ENCODE data around the gene LAPTM4A.
"Not testable (repeated sequence)": the region's sequence is repeated elsewhere in the genome, so short reads cannot be mapped to it uniquely, and the experiment has no call there.

Gene LAPTM4A

DNA sequence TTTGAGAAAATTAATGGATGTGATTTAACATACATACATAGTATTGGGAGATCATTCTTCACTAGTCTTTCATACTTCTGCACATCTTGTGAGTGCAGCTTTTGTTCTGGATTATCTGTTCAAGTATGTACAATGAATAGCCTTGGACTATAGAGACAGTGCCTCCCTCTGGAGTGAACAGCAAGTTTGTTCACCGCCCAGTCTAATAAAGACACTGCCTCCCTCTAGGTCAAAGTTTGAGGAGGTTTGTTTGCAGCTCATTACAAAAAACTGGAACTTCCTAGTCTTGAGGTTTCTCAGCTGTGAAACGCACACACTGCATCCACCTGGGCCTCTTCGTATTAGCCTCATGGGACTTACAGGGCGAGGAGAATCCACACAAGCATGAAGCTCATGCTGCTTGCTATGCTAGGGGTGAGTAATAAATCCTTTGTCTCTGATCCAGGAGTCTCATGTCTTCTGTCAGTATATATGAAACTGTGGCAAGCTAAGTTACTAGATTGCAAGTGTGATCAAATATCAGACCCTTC lies 26.0 kb upstream of the LAPTM4A start:
- DNase-seq (ENCODE audit: low read depth in 2 of 3, low spot score in 2 of 3), result no peak

DNA sequence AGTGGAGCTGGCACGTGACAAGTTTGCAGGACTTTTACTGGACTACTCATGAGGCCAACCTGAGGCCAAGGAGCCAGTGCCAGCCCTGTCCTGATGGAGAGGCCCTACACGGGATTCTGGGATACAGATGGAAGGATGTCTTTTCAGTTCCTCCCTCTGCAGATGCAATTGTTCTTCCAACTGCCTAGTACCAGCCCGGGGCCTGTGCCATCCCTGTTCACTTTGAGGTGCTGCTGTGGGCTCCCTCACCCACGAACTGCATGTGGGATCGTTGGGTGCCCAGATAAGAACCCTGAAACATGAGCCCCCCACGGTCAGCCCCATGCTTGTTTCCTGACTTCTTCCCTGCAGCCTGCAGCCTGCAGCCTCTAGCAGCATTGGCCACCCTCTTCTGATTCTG lies 25.3 kb upstream of the LAPTM4A start:
- DNase-seq (ENCODE audit: low read depth in 2 of 3, low spot score in 2 of 3), result no peak

DNA sequence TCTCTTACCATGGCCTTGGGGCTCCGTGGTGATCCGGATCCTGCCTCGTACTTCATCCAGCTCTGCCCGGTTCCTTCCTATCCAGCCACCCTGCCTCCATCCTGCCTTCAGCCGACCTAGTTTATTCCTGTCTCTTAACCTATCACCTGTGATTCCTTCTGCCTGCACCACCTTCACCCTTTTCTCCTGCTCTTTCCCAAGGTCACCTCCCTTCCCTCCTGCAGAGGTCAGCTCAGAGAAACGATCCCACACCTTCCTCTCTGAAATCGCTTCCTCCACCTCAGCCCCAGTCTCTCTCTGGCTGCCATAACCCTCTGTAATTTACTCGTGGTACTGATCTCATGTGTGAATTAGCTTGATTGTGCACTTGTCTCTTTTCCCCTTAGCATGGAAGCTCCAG lies 23.5 kb upstream of the LAPTM4A start:
- DNase-seq (ENCODE audit: low read depth in 2 of 3, low spot score in 2 of 3), result no peak

DNA sequence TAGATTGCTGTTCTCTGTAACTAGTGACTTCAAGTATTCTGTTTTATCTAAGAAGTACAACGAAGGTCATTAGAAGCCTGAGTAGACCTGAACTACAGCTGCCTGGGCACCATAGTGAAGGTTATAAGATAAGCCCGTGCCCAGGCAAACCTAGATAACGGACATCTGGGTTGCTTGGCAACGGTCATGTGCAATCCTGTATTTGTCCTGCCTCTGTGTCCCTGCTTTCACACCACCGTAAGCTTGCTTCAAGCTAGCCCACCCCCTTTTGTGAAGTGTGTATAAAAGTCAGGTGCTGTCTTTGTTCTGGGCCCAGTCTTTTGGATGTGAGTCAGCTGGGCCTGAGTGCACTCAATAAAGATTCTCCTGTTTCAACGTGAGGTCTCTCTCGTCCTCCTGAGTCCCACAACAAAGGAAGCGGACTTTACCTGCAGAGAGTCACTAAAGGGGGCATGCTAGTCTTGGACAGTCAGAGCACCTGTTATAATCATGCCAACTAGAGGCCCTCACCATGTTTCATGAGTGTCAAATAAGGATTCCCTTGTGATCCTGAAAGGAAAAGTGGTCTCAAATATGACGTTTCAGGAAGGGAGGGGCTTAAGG lies 22.7 kb upstream of the LAPTM4A start:
- DNase-seq (ENCODE audit: low read depth in 2 of 3, low spot score in 2 of 3), result not testable (repeated sequence)

DNA sequence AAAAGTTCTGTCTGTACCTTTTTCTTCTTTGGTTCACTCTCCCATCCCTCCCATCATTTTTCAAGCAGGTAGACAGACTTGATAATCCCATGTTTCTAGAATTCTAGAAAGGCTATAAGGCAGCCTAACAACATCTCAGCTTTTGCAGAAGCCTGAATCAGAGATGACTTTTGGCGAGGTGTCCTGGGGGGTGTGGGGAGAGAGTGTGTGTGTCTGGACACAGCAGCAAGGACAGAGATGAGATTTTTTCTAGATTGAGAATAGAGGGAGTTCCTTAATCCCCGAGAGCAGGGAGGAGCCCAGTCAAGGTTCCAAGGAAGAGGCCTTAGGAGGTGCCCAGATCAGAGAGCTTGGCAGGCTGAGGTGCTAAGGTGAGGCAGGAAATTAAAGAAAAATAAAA lies 22.0 kb upstream of the LAPTM4A start:
- DNase-seq (ENCODE audit: low read depth in 2 of 3, low spot score in 2 of 3), result no peak

DNA sequence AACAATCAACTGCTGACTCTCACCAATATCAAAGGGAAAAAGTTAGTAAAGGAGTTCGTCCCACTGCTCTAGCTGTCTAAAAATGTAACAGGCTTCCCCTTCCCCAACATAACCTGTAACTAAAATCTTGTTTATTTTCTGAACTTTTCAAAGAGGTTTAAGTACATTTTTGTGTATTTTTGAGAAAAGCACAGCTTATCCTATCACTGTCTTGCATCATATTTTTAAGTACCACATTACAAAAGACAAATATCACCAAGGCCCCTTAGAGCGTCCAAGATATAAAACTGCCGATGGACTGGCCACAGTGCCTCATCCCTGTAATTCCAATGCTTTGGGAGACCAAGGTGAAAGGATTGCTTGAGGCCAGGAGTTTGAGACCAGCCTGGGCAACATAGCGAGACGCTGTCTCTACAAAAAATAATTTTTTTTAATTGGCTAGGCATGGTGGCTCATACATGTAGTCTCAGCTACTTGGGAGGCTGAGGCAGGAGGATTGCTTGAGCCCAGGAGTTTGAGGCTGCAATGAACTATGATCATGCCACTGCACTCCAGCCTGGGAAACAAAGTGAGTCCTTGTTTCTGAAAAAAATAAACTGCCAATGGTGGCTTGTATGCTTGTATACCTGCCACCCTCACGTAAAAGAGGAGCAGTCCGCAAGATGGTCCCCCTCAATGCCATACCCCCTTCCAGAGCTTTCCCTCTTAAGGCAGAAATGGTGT lies 21.2 kb upstream of the LAPTM4A start:
- DNase-seq (ENCODE audit: low read depth in 2 of 3, low spot score in 2 of 3), result no peak

DNA sequence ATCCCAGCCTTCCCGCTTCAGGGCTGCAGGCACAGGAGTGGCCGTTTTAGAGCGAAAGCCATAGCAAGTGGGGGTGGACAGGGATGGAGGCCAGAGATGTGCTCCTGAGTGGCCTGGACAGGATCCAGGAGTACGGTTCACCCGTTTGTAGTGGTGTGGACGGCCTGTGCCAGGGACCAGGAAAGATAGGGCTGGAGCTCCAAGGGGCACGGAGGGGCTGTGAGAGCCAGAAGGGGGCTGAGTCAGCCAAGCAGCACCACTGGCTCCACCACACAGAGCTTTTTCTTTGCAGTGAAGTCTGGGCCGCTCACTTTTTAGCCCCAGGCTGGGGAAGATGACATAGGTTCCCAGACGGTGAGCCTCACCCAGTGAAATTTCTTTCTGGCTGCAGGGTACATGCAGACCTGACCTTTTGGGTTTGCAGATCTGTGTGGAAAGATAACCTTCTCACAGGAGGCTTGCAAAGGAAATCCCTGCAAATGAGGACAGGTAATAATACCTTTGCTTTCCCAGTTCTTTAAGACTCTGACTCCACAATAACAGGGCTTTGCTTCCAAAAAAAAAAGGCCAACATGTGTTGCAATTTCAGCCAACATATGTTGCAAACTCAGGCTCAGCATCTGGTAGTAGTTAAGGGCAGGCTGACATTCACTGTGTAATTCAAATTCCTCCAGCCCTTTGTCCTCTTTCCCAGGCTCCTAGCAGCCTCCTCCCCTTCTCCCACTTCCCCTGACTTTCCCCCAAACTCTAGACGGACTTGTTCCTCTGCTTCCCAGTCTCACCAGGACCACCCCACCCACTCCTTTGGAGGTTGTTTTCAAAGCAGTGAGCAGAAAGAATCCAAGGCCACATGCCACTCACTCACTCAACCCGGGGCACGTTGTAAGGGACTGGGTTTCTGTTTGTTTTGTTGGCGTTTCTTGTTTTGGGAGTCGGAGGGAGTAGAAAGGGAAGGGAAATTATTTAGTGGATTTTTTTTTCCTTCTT lies 20.3 kb upstream of the LAPTM4A start:
- no peak for DNase-seq (ENCODE audit: low read depth in 2 of 3, low spot score in 2 of 3)

DNA sequence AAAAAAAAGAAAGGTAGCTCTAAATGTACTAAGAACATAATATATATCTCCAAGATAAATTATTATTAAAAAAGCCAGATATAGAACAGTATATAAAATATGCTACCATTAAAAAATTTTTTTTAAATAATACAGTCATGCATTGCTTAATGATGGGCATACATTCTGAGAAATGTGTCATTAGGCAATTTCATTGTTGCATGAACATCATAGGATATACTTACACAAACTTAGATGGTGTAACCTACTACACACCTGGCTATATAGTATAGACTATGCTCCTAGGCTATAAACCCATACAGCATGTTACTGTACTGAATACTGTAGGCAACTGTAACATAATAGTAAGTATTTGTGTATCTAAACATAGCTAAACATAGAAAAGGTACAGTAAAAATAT lies 18.3 kb upstream of the LAPTM4A start:
- DNase-seq (ENCODE audit: low read depth in 2 of 3, low spot score in 2 of 3), result no peak

DNA sequence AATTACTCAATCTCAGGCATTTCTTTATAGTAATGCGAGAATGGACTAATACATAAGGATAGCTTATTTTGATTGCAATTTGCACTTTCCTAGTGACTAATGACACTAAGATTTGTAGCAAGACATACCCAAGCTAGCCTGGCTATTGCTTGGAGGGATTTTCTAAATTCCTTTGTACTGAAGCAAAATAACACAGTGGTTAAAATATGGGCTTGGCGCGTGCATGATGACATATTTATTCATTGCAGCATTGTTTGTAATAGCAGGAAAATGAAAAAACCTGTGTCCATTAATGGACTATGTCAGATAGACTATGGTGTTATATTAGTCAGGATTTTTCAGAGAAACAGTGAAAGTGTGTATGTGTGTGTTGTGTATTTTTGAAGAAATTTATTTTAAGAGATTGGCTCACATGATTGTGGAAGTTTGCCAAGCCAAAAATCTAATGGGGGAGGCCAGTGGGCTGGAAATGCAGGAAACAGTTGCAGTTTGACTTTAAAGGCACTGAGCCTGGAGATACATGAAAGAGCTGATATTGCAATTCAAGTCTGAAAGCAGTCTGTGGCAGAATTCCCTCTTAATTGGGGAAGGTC lies 16.7 kb upstream of the LAPTM4A start:
- no peak for DNase-seq (ENCODE audit: low read depth in 2 of 3, low spot score in 2 of 3)

DNA sequence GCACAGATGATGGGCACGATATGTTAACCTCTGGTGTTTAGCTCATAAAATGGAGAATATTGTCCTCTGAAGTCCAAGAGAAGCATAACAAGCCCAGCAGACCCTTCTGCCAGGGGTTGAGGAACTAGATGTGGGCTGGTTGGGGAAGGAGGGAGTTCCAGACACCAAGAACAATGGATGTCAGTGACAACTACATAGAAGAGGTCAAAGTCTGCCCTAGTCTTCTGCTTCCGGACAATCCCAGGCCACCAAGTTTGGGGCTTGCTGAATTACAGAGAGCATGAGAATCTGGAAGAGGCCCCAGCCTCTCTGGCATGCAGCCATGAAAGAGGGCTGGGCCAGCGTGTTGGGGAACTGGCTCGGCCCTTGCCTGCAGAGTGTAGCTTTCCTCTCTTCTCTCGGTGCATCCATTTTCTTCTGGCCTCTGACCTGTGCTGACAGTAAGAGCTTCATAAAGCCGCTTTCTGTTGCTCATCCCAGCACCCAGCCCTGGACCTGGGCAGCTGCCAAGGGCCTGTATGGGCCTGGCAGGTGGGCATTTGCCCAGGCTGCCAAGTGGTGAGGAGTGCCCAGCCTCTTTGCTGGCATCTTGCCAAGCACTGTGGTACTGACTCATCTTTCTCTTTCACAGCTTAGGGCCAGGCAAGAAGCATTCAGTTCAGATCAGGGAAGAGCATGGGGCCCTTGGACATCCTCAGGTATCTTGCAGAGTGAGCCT lies 14.6 kb upstream of the LAPTM4A start:
- DNase-seq (ENCODE audit: low read depth in 2 of 3, low spot score in 2 of 3), result no peak

DNA sequence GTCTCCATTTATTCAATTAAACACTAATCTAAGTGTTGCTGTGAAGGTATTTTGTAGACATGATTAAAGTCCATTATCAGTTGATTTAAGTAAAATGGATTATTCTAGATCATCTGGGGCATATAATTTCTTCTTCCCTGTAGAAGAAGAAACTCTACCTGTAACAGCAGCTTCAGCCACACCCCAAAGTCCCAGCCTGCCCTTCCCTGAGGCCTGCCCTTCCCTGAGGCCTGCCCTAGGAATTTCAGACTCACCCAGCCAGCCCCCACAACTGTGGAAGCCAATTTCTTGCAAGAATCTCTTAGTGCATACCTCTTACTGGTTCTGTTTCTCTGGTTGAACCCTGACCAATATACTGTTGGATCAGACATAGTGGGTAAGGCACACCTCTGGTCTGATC lies 13.4 kb upstream of the LAPTM4A start:
- DNase-seq (ENCODE audit: low read depth in 2 of 3, low spot score in 2 of 3), result no peak

DNA sequence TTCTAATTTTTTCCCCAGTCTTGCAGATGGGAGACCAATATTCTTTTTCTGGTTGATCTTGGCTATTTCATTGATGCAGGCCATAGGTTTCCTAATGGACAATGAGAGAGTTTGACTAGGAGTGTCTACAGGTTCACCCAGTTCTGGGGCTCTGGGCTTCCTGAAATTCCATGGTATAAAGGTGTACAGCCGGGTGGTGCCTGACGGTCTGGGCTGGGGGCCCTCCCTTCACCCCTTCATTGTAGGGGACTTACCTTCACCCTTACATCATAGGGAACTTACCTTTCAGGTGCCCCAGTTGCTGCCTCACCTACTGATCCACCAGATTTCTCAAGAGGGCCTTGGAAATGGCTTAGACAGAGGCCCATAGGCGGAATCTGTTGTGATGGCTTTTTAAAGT lies 13.0 kb upstream of the LAPTM4A start:
- DNase-seq (ENCODE audit: low read depth in 2 of 3, low spot score in 2 of 3), result no peak

DNA sequence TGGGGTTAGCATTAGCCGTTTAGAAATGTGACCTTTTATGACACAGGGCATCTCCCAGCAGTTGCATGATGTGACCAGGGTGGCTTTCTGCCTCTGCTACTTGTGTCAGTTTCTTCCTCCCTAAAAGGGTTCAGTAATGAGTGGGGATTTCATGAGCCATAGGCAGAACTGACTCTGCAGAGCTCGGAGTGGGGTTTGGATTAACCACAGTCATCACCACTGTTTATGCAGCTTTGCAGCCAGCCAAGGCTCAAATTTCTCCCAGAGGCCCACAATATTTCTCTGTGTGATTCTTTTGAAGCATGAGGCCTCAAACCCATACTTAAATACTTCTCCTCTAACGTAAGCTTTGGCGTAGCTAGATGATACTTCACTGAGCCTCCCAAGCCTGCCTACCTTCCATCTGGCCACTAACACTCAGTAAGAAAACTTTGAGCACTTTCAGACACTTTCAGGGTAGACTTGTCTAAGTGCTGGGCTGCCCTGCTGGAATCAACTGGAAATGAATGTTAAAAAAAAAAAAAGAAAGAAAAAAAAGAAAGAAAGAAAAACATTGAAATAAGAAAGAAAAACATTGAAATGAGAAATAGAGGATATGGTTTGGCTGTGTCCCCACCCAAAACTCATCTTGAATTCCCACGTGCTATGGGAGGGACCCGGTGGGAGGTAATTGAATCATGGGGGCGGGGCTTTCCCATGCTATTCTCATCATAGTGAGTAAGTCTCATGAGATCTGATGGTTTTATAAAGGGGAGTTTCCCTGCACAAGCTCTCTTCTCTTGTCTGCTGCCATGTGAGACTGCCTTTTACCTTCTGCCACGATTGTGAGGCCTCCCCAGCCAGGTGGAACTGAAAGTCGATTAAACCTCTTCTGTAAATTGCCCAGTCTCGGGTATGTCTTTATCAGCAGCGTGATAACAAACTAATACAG lies 11.5 kb upstream of the LAPTM4A start:
- no peak for DNase-seq (ENCODE audit: low read depth in 2 of 3, low spot score in 2 of 3)

DNA sequence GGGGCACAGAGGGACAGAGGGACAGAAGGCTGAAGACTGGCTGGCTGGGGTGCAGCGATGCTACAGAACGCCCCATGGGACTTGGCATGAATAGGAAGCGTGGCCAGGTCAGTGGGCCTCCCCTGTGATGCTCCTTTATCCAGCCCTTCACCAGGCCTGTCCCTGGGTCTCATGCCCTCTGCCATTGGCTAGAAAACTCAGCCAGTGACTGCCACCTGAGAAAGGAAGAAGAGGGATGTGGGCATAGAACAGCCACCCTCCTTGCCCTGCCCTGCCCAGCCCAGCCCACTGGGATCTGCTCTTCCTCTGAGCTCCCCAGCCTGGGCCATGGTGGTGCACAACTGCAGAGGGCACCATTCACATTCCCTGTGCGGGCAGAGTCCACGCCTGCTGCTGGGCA lies 10.5 kb upstream of the LAPTM4A start:
- DNase-seq (ENCODE audit: low read depth in 2 of 3, low spot score in 2 of 3), result no peak

DNA sequence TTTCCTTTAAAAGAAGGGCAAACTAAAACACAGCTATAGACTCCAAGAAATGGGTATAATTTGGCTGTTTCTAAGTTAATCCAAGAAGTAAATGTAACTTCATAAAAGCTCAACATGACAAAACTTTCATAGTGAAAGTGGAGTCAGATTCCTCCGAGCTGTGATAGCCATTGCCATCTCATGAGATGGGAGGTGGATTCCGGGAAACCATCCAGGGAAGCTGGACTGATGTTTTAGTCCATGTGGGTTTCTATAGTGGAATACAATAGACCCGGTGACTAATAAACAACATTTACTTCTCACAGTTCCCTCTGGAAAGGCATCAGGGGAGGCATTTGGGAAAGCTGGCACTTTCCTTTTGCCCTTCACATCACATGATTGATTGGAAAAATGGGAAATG lies 10.0 kb upstream of the LAPTM4A start:
- DNase-seq (ENCODE audit: low read depth in 2 of 3, low spot score in 2 of 3), result no peak

DNA sequence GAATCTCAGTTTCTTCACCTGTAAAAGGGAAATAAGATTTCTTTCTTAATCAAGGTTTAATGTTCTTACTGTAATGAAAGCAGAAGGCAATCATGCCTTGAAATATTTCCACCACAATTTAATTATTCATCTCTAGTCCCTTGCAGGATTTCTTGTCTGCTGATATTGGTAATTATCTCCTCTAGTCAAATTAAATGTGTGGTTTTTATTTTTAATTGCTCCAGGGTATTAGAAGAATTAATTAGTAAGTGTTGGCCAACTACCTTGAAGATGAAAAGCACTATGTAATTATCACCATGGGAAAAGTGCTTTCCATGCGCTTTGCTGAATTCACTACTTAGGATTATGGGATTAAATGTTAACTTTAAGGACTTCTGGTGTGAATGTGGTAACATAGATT lies 8.7 kb upstream of the LAPTM4A start:
- DNase-seq (ENCODE audit: low read depth in 2 of 3, low spot score in 2 of 3), result no peak

DNA sequence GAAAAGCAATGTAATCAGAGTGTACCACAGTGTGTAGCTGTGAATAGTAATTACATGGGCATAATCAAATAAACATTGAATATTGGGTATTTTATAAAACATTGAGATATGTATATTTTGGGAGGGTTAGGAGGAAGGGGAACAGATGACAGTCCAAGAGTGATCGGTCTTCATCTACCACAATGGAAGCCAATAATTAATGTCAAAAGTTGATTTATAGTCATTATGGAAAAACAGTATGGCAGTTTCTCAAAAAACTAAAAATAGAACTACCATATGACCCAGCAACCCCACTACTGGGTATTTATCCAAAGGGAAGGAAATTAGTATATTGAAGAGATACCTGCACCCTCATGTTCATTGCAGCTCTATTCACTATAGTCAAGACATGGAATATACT lies 5.8 kb upstream of the LAPTM4A start:
- DNase-seq (ENCODE audit: low read depth in 2 of 3, low spot score in 2 of 3), result no peak

DNA sequence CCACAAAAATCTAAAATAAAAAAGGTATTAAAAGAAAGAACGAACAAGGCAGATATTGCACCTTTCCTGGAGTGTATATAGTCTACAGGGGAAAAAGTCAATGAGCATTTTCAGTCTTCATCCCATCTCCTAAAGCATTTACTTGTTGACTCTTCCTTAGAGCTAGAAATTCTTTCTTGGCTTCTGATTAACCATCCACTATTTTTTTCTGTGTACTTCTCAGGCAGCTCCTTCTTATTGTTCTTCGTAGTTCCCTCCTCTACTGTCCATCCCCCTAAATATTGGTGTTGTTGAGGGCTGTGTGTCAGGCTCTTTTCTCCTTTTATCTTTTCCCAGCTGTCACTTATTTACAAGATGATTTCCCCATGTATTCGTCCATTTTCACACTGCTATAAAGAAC lies 3.5 kb upstream of the LAPTM4A start:
- DNase-seq (ENCODE audit: low read depth in 2 of 3, low spot score in 2 of 3), result no peak

DNA sequence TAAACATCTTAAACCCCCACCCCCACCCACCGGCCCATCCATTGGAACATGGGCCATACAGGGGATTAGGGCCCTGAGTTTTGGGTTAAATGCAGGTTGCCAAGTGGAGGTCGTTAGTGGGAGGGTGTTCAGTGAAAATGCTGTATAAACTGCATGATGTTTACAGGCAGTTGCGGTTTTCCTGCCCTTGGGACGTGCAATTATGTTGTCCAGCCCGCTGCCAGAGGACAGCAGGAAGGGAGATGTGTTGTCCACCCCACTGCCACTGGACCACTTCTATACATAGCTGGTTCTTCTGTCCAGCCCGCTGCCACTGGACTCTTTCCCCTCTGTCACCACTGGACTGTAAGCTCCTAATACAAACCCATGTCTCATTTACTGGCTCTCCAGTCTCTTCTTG lies 2.7 kb upstream of the LAPTM4A start:
- no peak for DNase-seq (ENCODE audit: low read depth in 2 of 3, low spot score in 2 of 3)

DNA sequence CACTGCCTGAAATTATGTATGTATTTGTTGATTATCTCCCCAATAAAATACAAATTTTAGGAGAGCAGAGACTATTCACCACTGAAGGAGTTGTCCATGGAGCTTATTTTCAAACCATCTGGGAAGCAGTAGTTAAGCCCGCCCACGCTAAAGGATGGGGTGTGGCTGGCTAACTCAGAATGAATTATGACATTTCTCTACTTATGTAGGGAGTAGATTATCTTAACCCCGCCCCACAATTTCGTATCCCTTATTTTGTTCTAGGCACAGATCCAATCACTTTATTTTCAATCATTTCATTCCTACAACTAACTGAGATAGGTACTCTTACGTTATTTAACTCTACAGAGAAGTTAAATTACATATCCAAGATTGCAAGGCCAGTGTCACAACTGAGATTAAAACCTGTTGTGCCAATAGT lies 1.4 kb upstream of the LAPTM4A start:
- DNase-seq (ENCODE audit: low read depth in 2 of 3, low spot score in 2 of 3), result no peak
